ENCODE measurements around the gene BRINP1. TPM values are rescaled to one million over a fixed set of nuclear protein-coding genes. Genes with fewer than 3 reads are reported as not detected.

Gene BRINP1
- total RNA-seq, 6 experiments from 2014 or later, result 0.09 to 0.43 (median 0.13) TPM; not detected in 1

DNA sequence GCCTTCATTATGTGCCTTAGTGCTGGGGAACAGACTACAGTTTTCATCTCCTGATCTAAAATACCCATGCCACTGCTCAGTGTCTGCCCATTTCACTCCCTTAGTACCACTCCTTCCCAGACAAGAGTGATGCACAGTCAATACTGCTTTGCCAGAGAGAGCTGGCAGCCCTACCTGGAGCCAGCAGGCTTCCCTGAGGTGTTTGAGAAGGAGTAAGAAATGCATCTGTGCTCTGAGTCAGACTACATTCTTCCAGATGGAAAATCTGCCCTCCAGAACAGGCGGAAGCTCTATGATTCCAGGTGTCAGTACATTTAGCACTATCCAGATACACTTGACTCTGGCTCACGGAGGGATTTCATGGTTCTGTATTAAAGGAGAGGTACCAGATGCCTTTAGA, 209.8 kb downstream of the BRINP1 start:
- Histone ChIP-seq H3K4me1 (no peaks in the 10 kb centered on the region), H3K27ac (no peak overlapping the region), H3K27me3 (no peaks in the 10 kb centered on the region), H3K4me3 (no peak overlapping the region), H3K36me3 (no peaks in the 10 kb centered on the region), H3K9me3 (no peaks in the 10 kb centered on the region)
- TF ChIP-seq CTCF (IDR thresholded peaks at IDR 0.05) (no peak), POLR2A (IDR thresholded peaks at IDR 0.05) (no peak)
- no peak for DNase-seq
- WGBS (ENCODE audit: insufficient coverage, low coverage, low lambda C conversion rate, missing lambda C conversion rate), result no CpG with 5 or more reads among the region's 2 CpGs
- no peak for ATAC-seq
- intact Hi-C loops (cut with DNase I), result no loop called here

DNA sequence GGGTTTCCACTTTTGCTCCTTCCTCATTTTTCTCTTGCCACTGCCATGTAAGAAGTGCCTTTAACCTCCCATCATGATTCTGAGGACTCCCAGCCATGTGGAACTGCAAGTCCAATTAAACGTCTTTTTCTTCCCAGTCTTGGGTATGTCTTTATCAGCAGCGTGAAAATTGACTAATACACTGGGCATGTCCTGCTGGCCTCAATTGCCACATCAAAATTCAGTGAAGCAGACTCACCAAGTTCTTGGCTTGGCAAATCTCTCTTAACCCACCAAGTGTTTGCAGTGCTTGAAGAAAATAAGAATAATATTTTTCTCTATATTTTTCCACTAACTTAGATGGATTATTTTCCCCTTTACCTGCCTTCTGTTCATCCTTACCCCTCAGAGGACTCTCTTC, 212.0 kb downstream of the BRINP1 start:
- Histone ChIP-seq H3K4me3 (no peak overlapping the region), H3K27me3 (no peaks in the 10 kb centered on the region), H3K9me3 (no peaks in the 10 kb centered on the region), H3K27ac (no peak overlapping the region), H3K4me1 (no peaks in the 10 kb centered on the region), H3K36me3 (no peaks in the 10 kb centered on the region)
- intact Hi-C loops (cut with DNase I), result no loop called here
- 45% methylated on average over 2 of the region's 2 CpGs for WGBS (ENCODE audit: insufficient coverage, low coverage, low lambda C conversion rate, missing lambda C conversion rate)
- ATAC-seq (no peak), DNase-seq (no peak)
- TF ChIP-seq CTCF (IDR thresholded peaks at IDR 0.05), result no peak
- TF ChIP-seq POLR2A (IDR thresholded peaks at IDR 0.05), result no peak

- intact Hi-C loops (cut with DNase I), result no loop called here
- Histone ChIP-seq H3K9me3 (no peaks in the 10 kb centered on the region), H3K4me3 (no peak overlapping the region), H3K36me3 (no peaks in the 10 kb centered on the region), H3K27ac (no peak overlapping the region), H3K27me3 (no peaks in the 10 kb centered on the region), H3K4me1 (no peaks in the 10 kb centered on the region)
- ATAC-seq, result no peak
- TF ChIP-seq POLR2A (IDR thresholded peaks at IDR 0.05), result no peak
- TF ChIP-seq CTCF (IDR thresholded peaks at IDR 0.05), result no peak
- no peak for DNase-seq
- WGBS (ENCODE audit: insufficient coverage, low coverage, low lambda C conversion rate, missing lambda C conversion rate), result 39% methylated on average over 2 of the region's 3 CpGs
Observed at GRCh38 chr9:119156354-119156753, 212.9 kb downstream of the BRINP1 start.

DNA sequence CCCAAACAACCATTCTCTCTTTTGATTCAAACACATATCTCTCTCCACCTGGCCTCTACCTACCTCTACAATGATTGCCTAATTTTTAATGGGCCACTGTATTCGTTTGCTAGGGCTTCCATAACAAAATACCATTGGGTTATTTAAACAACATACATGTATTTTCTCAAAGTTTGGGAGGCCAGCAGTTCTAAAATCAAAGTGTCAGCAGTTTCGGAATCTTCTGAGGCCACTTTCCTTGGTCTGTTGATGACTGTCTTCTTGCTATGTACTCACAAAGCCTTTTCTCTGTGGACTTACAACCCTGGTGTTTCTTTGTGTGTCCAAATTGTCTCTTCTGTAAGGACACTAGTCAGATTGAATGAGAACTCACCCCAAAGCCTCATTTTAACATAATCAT, 214.7 kb downstream of the BRINP1 start:
- TF ChIP-seq POLR2A (IDR thresholded peaks at IDR 0.05) (no peak), CTCF (IDR thresholded peaks at IDR 0.05) (no peak)
- H3K4me1 ChIP-seq, result no peaks in the 10 kb centered on the region
- H3K4me3 ChIP-seq, result no peak overlapping the region
- no peaks in the 10 kb centered on the region for H3K9me3 ChIP-seq
- H3K27ac ChIP-seq, result no peak overlapping the region
- DNase-seq (no peak), ATAC-seq (no peak)
- intact Hi-C loops (cut with DNase I), result no loop called here
- H3K27me3 ChIP-seq, result no peaks in the 10 kb centered on the region
- no peaks in the 10 kb centered on the region for H3K36me3 ChIP-seq
- WGBS (ENCODE audit: insufficient coverage, low coverage, low lambda C conversion rate, missing lambda C conversion rate), result 34% methylated on average over 2 of the region's 2 CpGs

DNA sequence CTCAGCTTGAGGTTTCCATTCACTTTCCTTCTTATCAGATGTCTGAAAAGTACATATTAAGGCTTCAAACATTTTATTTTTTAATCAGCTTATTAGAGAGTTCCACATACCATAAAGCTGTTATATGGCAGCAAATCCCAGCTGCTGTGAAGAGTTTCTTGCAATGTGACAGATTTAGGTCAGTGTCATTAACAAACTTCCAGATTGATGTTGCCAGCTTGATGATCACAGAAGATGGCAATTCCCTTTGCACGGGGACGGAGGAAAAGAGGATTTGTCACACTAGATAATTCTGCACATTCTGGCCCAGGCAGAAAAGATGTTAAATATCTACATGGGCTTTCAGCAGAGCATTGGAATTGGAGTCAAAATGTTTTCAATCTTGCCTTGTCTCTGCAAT, 215.8 kb downstream of the BRINP1 start:
- no peaks in the 10 kb centered on the region for H3K27me3 ChIP-seq
- no peaks in the 10 kb centered on the region for H3K4me1 ChIP-seq
- no peaks in the 10 kb centered on the region for H3K36me3 ChIP-seq
- DNase-seq (no peak), ATAC-seq (no peak)
- H3K4me3 ChIP-seq, result no peak overlapping the region
- no peak overlapping the region for H3K27ac ChIP-seq
- no peak for TF ChIP-seq CTCF (IDR thresholded peaks at IDR 0.05)
- TF ChIP-seq POLR2A (IDR thresholded peaks at IDR 0.05), result no peak
- intact Hi-C loops (cut with DNase I), result no loop called here
- 39% methylated on average over 2 of the region's 2 CpGs for WGBS (ENCODE audit: insufficient coverage, low coverage, low lambda C conversion rate, missing lambda C conversion rate)
- H3K9me3 ChIP-seq, result no peaks in the 10 kb centered on the region

Measured in right lobe of liver (tissue), 6 donors.